ENCODE results near the gene MZT2A.
"Not testable (repeated sequence)": the region's sequence is repeated elsewhere in the genome, so short reads cannot be mapped to it uniquely, and the experiment has no call there.

DNA sequence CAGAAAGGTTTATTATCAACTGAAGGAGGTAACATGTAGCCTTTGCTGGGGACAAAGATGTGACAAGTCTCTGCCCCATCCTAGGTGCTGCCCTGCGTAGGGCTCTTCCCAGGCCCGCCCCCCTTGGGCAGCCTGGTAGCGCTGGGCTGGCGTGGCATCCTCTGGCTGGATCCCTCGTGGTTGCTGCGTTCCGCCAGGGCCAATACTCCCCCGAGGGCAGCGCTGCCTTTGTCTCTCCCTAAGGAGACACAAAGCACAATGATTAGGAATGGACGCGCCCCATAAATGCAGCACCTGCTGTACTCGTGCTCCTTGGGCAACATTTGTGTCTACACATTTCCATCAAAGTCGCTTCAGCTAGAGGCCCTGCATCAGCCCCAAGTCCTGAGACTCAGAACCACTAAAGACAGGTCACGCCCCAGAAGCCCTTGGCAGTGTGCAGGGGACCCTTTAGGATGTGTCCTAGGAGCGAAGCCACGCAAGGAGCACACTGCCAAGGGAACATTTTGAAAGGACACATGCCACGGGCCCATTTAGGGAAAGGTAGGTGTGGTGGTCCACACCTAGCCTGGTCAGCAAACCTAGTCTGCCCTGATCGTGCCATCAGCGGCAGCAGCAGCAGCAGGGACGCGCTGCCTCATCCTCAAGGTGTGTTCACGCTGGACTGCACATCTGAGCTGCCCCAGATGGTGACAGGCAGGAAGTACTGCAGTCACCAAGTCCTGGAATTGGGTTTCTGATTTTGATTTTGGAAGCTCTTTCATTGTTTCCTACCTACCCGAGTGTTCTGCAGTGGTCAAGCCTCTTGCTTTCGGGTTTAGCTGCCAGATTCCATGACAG is 8.0 kb downstream of the MZT2A start:
- TF ChIP-seq, protein P1, sequence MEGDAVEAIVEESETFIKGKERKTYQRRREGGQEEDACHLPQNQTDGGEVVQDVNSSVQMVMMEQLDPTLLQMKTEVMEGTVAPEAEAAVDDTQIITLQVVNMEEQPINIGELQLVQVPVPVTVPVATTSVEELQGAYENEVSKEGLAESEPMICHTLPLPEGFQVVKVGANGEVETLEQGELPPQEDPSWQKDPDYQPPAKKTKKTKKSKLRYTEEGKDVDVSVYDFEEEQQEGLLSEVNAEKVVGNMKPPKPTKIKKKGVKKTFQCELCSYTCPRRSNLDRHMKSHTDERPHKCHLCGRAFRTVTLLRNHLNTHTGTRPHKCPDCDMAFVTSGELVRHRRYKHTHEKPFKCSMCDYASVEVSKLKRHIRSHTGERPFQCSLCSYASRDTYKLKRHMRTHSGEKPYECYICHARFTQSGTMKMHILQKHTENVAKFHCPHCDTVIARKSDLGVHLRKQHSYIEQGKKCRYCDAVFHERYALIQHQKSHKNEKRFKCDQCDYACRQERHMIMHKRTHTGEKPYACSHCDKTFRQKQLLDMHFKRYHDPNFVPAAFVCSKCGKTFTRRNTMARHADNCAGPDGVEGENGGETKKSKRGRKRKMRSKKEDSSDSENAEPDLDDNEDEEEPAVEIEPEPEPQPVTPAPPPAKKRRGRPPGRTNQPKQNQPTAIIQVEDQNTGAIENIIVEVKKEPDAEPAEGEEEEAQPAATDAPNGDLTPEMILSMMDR (IDR thresholded peaks at IDR 0.05 in 4 of 5, conservative IDR thresholded peaks at IDR 0.05 in 1 of 5), result not testable (repeated sequence)
- not testable (repeated sequence) for TF ChIP-seq POLR2A (IDR thresholded peaks at IDR 0.05)
